ENCODE results near the gene SETMAR.

DNA sequence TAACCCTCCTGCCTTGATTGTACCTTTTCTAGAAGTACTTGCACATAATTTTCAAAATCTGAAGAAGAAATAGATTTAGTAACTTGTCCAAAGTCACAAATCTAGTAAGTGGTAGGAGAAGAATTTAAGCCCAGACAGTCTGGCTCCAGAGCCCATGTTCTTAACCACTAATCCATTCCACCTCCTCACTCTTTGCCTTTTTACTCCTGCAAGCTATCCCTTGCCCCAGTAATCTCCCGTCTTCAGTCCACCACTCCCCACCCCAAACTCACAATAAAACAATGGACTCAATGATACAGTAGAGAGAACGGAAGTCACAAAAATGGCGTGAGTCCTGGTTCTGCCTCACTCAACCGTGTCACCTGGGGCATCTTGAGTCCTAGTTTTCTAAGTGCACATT lies 48.7 kb downstream of the SETMAR start:
- no peak for TF ChIP-seq CTCF (IDR thresholded peaks at IDR 0.05)
- no peak for TF ChIP-seq EZH2 (IDR thresholded peaks at IDR 0.05; ENCODE audit: borderline replicate concordance, insufficient read depth, low read depth, low read length, poor library complexity, severe bottlenecking)
